HG02798 (cell line): Measurements from ENCODE around the gene WDR5.

Experiments
- ATAC-seq: cut with Tn5 transposase; IDR thresholded peaks from one replicate; pipeline ENCODE4 v1.9.1; 2021; ENCODE audit warnings: mild to moderate bottlenecking; ENCODE audit not compliant: unreplicated experiment, poor library complexity

Gene WDR5

GRCh38 chr9:134131471-134132207 lies 4.2 kb upstream of the WDR5 start:
- no peak for ATAC-seq

- ATAC-seq = no peak
Measured at GRCh38 chr9:134132208-134132870, 3.5 kb upstream of the WDR5 start.

GRCh38 chr9:134134949-134135342 lies 936 bp upstream of the WDR5 start:
- no peak for ATAC-seq

GRCh38 chr9:134136118-134136995 lies 475 bp downstream of the WDR5 start:
- ATAC-seq = peak; percentile 22

- ATAC-seq = no peak
Measured at GRCh38 chr9:134136996-134137299, 1.1 kb downstream of the WDR5 start.

- no peak for ATAC-seq
Measured at GRCh38 chr9:134138292-134138691, 2.4 kb downstream of the WDR5 start.

- no peak for ATAC-seq
Measured at GRCh38 chr9:134139081-134139480, 3.2 kb downstream of the WDR5 start.

- ATAC-seq = no peak
Measured at GRCh38 chr9:134141906-134142305, 6.0 kb downstream of the WDR5 start.

GRCh38 chr9:134144801-134145200 lies 8.9 kb downstream of the WDR5 start:
- ATAC-seq = no peak

GRCh38 chr9:134145262-134145661 lies 9.4 kb downstream of the WDR5 start:
- no peak for ATAC-seq

GRCh38 chr9:134146774-134147493 lies 11.1 kb downstream of the WDR5 start:
- no peak for ATAC-seq

- no peak for ATAC-seq
Measured at GRCh38 chr9:134149380-134149779, 13.5 kb downstream of the WDR5 start.

- ATAC-seq = no peak
Measured at GRCh38 chr9:134150557-134151214, 14.8 kb downstream of the WDR5 start.

- no peak for ATAC-seq
Measured at GRCh38 chr9:134152022-134152448, 16.2 kb downstream of the WDR5 start.

GRCh38 chr9:134152488-134152887 lies 16.6 kb downstream of the WDR5 start:
- ATAC-seq = no peak

GRCh38 chr9:134153450-134153849 lies 17.6 kb downstream of the WDR5 start:
- ATAC-seq = no peak

GRCh38 chr9:134154262-134154701 lies 18.4 kb downstream of the WDR5 start:
- no peak for ATAC-seq

- ATAC-seq = no peak
Measured at GRCh38 chr9:134155812-134156377, 20.0 kb downstream of the WDR5 start.

GRCh38 chr9:134156564-134157377 lies 20.9 kb downstream of the WDR5 start:
- ATAC-seq = no peak
